Measurements from ENCODE around the gene KPTN.

DNA sequence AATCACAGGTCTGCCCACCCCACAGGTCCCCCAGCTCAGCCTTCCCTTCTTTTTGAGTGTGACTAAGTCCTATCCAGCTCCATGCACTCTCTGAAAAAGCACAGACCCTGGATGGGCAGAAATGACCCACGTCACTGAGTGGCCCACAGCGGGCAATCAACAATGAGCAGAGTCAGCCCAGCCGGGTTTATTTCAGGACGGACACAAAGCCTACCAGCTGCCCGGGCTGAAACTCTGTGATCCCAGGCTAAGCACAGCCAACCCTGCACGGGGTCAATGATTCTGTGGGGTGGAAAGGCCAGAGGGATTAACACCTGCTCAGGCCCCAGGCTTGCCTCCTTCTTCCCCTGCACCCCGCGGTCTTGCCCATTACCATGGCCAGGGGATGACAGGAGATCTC lies 22.4 kb upstream of the KPTN start:
- TF ChIP-seq, protein P1, sequence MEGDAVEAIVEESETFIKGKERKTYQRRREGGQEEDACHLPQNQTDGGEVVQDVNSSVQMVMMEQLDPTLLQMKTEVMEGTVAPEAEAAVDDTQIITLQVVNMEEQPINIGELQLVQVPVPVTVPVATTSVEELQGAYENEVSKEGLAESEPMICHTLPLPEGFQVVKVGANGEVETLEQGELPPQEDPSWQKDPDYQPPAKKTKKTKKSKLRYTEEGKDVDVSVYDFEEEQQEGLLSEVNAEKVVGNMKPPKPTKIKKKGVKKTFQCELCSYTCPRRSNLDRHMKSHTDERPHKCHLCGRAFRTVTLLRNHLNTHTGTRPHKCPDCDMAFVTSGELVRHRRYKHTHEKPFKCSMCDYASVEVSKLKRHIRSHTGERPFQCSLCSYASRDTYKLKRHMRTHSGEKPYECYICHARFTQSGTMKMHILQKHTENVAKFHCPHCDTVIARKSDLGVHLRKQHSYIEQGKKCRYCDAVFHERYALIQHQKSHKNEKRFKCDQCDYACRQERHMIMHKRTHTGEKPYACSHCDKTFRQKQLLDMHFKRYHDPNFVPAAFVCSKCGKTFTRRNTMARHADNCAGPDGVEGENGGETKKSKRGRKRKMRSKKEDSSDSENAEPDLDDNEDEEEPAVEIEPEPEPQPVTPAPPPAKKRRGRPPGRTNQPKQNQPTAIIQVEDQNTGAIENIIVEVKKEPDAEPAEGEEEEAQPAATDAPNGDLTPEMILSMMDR (IDR thresholded peaks at IDR 0.05; ENCODE audit: low read depth, low read length, poor library complexity, severe bottlenecking), result no peak
- TF ChIP-seq EZH2phosphoT487 (IDR thresholded peaks at IDR 0.05; ENCODE audit: borderline replicate concordance, low read length), result no peak

Measured in DOHH2 (cell line).